H9 (cell line): ENCODE measurements around the gene TIMM17A. TPM values are rescaled to one million over a fixed set of nuclear protein-coding genes. Genes with fewer than 3 reads are reported as not detected.

Source experiments
- DNase-seq: peaks from one replicate; pipeline ENCODE4 v3.0.0-alpha.2; 2017
- H2AFZ ChIP-seq: one replicate; pipeline ENCODE4 v1.6.1; 2013; ENCODE audit warnings: mild to moderate bottlenecking, low read length, control low read depth, moderate library complexity
- H2AK5ac ChIP-seq: 2 replicates; pipeline ENCODE4 v1.6.1; 2013; ENCODE audit warnings: low read length, control low read depth, mixed read lengths; ENCODE audit not compliant: insufficient read length
- H2BK120ac ChIP-seq: one replicate; pipeline ENCODE4 v1.6.1; 2013; ENCODE audit warnings: low read depth, mild to moderate bottlenecking, low read length, control low read depth, inconsistent platforms; ENCODE audit not compliant: poor library complexity, severe bottlenecking
- H2BK12ac ChIP-seq: 2 replicates; pipeline ENCODE4 v1.6.1; 2013; ENCODE audit warnings: low read length, control low read depth, mixed read lengths, low read depth; ENCODE audit not compliant: insufficient read length
- H2BK15ac ChIP-seq: 2 replicates; pipeline ENCODE4 v1.6.1; 2013; ENCODE audit warnings: low read depth, low read length, control low read depth
- H2BK20ac ChIP-seq: one replicate; pipeline ENCODE4 v1.6.1; 2013; ENCODE audit warnings: low read depth, mild to moderate bottlenecking, low read length, control low read depth, inconsistent platforms; ENCODE audit not compliant: poor library complexity, severe bottlenecking
- H2BK5ac ChIP-seq: 2 replicates; pipeline ENCODE4 v1.6.1; 2013; ENCODE audit warnings: low read length, control low read depth, mixed read lengths; ENCODE audit not compliant: insufficient read length
- H3K14ac ChIP-seq: 2 replicates; pipeline ENCODE4 v1.6.1; 2013; ENCODE audit warnings: low read length, control low read depth; ENCODE audit not compliant: insufficient read depth
- H3K18ac ChIP-seq: 2 replicates; pipeline ENCODE4 v1.6.1; 2013; ENCODE audit warnings: low read depth, mild to moderate bottlenecking, mixed read lengths, low read length, control low read depth; ENCODE audit not compliant: insufficient read length
- H3K23ac ChIP-seq: 2 replicates; pipeline ENCODE4 v1.6.1; 2013; ENCODE audit warnings: low read length, control low read depth, mixed read lengths, low read depth; ENCODE audit not compliant: insufficient read length
- H3K23me2 ChIP-seq: 2 replicates; pipeline ENCODE4 v1.6.1; 2013; ENCODE audit warnings: low read depth, mild to moderate bottlenecking, mixed read lengths, low read length, control low read depth; ENCODE audit not compliant: insufficient read length, poor library complexity, severe bottlenecking
- H3K27ac ChIP-seq: 2 replicates; pipeline ENCODE4 v1.5.1; 2013; ENCODE audit warnings: low read length, control low read depth, mixed read lengths, low read depth; ENCODE audit not compliant: insufficient read length
- H3K27me3 ChIP-seq: 2 replicates; pipeline ENCODE4 v1.6.1; 2013; ENCODE audit warnings: low read length, control low read depth, inconsistent platforms; ENCODE audit not compliant: insufficient read depth
- H3K4ac ChIP-seq: 2 replicates; pipeline ENCODE4 v1.6.1; 2013; ENCODE audit warnings: low read depth, mild to moderate bottlenecking, control low read depth, inconsistent platforms, low read length, moderate library complexity
- H3K4me1 ChIP-seq: 2 replicates; pipeline ENCODE4 v1.6.1; 2013; ENCODE audit warnings: low read length, control low read depth, inconsistent platforms; ENCODE audit not compliant: insufficient read depth
- H3K4me2 ChIP-seq: 2 replicates; pipeline ENCODE4 v1.6.1; 2013; ENCODE audit warnings: low read length, control low read depth, mixed read lengths; ENCODE audit not compliant: insufficient read length, insufficient read depth
- H3K56ac ChIP-seq: 2 replicates; pipeline ENCODE4 v1.6.1; 2013; ENCODE audit warnings: low read depth, mild to moderate bottlenecking, mixed read lengths, low read length, control low read depth; ENCODE audit not compliant: insufficient read length
- H3K79me1 ChIP-seq: 2 replicates; pipeline ENCODE4 v1.6.1; 2013; ENCODE audit warnings: low read depth, mild to moderate bottlenecking, moderate library complexity, low read length, control low read depth, inconsistent platforms; ENCODE audit not compliant: insufficient read depth, poor library complexity, severe bottlenecking
- H3K79me2 ChIP-seq: 2 replicates; pipeline ENCODE4 v1.6.1; 2013; ENCODE audit warnings: low read length, control low read depth, inconsistent platforms; ENCODE audit not compliant: insufficient read depth
- H3K9ac ChIP-seq: 2 replicates; pipeline ENCODE4 v1.6.1; 2013; ENCODE audit warnings: low read length, control low read depth, mixed read lengths; ENCODE audit not compliant: insufficient read length; ENCODE audit errors: extremely low read depth
- H3K9me3 ChIP-seq: one replicate; pipeline ENCODE4 v1.6.1; 2013; ENCODE audit warnings: low read depth, low read length, inconsistent platforms; ENCODE audit not compliant: control insufficient read depth
- H3T11ph ChIP-seq: one replicate; pipeline ENCODE4 v1.6.1; 2013; ENCODE audit warnings: mild to moderate bottlenecking, low read length, control low read depth, inconsistent platforms
- H4K20me1 ChIP-seq: one replicate; pipeline ENCODE4 v1.6.1; 2013; ENCODE audit not compliant: control insufficient read depth, insufficient read length, insufficient read depth
- H4K5ac ChIP-seq: 2 replicates; pipeline ENCODE4 v1.6.1; 2013; ENCODE audit warnings: low read depth, mild to moderate bottlenecking, mixed read lengths, low read length, control low read depth; ENCODE audit not compliant: insufficient read length
- H4K8ac ChIP-seq: replicated peaks from 2 replicates; pipeline ENCODE4 v1.6.1; 2013; ENCODE audit warnings: low read length, control low read depth, mixed read lengths, low read depth; ENCODE audit not compliant: insufficient read length
- H4K91ac ChIP-seq: 2 replicates; pipeline ENCODE4 v1.6.1; 2013; ENCODE audit warnings: low read depth, mild to moderate bottlenecking, moderate library complexity, mixed read lengths, low read length, control low read depth; ENCODE audit not compliant: insufficient read length
- H3K27ac Mint-ChIP-seq, 3 experiments: 2 replicates in 2 of 3; 3 replicates in 1 of 3; pipeline ENCODE4 v1.8.0; 2020 to 2021; ENCODE audit warnings: mixed read lengths in 3 of 3, mild to moderate bottlenecking in 1 of 3, moderate library complexity in 1 of 3
- H3K27me3 Mint-ChIP-seq: 2 replicates; pipeline ENCODE4 v1.8.0; 2021; ENCODE audit warnings: low read depth, mild to moderate bottlenecking, moderate library complexity, mixed read lengths
- H3K36me3 Mint-ChIP-seq, 3 experiments: 2 replicates in 2 of 3; 3 replicates in 1 of 3; pipeline ENCODE4 v1.8.0; 2020 to 2021; ENCODE audit warnings: low read depth in 3 of 3, mixed read lengths in 3 of 3; ENCODE audit not compliant: insufficient read depth in 1 of 3
- H3K4me1 Mint-ChIP-seq, 2 experiments: 2 replicates each; pipeline ENCODE4 v1.8.0; 2020; ENCODE audit warnings: mixed read lengths in 2 of 2
- H3K4me3 Mint-ChIP-seq, 2 experiments: 2 replicates in 1 of 2; 3 replicates in 1 of 2; pipeline ENCODE4 v1.8.0; 2020 to 2021; ENCODE audit warnings: mild to moderate bottlenecking in 2 of 2, mixed read lengths in 2 of 2, moderate library complexity in 1 of 2
- H3K9me3 Mint-ChIP-seq, 2 experiments: 2 replicates in 1 of 2; 3 replicates in 1 of 2; pipeline ENCODE4 v1.8.0; 2020; ENCODE audit warnings: mild to moderate bottlenecking in 2 of 2, mixed read lengths in 2 of 2, moderate library complexity in 1 of 2
- whole genome bisulfite sequencing: extraction: QIAGEN DNeasy Blood & Tissue Kit; methylation state at CpG from one replicate; pipeline ENCODE4 v1.1.7; 2013; ENCODE audit warnings: missing lambda C conversion rate, low lambda C conversion rate, mixed read lengths; ENCODE audit not compliant: insufficient read length; ENCODE audit errors: extremely low coverage; 5-methylcytosine and 5-hydroxymethylcytosine counted together
- total RNA-seq: library from RNA; stranded (reverse); gene quantifications from 2 replicates; pipeline ENCODE4 v1.2.1, GENCODE V29; 2021
- TF ChIP-seq, protein P1 (sequence below): fragments of 200-600 bp; sonication (generic); conservative IDR thresholded peaks from 3 replicates; pipeline ENCODE4 v1.8.0; 2021; ENCODE audit warnings: antibody characterized with exemption, mild to moderate bottlenecking

Gene TIMM17A
- total RNA-seq, 1 experiment from 2014 or later, result 60.9 TPM

DNA sequence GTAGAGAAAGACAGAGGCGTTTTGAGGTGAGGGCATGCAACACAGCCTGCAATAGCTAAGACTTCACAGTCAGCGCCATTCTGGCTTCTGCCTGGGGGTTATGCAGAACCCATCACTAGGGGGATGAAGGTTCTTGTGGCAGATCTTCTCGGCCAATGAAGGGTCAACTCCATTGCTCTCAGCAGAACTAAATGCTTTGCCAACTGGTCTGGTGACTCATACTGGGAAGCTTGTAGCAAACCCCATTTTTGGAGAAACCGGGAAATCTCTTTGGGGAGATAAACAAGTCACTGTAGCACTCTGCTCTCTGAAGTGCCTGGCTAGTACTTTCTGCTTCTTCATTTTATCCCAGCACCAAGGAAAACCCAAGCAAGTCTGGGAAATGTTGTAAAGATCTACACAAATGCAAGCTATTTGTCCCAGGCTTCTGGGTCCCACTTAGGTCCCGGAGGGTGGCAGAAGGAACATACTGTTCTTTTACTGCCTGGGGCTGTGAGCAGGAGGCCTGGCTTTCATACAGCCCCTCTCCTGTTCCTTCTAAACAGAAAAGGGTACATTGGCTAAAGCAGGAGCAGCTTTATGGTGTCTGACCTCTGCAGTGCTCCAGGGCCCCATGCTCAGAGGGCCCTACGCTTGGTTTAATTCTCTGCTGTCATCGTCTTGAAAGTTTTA, 37.8 kb upstream of the TIMM17A start:
- TF ChIP-seq, protein P1, sequence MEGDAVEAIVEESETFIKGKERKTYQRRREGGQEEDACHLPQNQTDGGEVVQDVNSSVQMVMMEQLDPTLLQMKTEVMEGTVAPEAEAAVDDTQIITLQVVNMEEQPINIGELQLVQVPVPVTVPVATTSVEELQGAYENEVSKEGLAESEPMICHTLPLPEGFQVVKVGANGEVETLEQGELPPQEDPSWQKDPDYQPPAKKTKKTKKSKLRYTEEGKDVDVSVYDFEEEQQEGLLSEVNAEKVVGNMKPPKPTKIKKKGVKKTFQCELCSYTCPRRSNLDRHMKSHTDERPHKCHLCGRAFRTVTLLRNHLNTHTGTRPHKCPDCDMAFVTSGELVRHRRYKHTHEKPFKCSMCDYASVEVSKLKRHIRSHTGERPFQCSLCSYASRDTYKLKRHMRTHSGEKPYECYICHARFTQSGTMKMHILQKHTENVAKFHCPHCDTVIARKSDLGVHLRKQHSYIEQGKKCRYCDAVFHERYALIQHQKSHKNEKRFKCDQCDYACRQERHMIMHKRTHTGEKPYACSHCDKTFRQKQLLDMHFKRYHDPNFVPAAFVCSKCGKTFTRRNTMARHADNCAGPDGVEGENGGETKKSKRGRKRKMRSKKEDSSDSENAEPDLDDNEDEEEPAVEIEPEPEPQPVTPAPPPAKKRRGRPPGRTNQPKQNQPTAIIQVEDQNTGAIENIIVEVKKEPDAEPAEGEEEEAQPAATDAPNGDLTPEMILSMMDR, result no peak
- Histone ChIP-seq H3K18ac (no peak overlapping the region), H3K4me2 (no peak overlapping the region), H2BK12ac (no peak overlapping the region), H4K91ac (no peak overlapping the region), H2BK20ac (no peak overlapping the region), H3K27ac (no peak overlapping the region), H4K5ac (no peak overlapping the region), H3K14ac (no peak overlapping the region), H2BK15ac (no peak overlapping the region), H2BK5ac (no peak overlapping the region), H3K27me3 (no peaks in the 10 kb centered on the region), H3K9me3 (no peaks in the 10 kb centered on the region), H3K23me2 (no peaks in the 10 kb centered on the region), H2AFZ (no peak overlapping the region), H3K4ac (no peak overlapping the region), H3T11ph (no peak overlapping the region), H4K20me1 (no peaks in the 10 kb centered on the region), H4K8ac (no peak overlapping the region), H3K79me2 (no peaks in the 10 kb centered on the region), H3K79me1 (no peaks in the 10 kb centered on the region), H3K9ac (no peak overlapping the region), H3K23ac (no peak overlapping the region), H2AK5ac (no peak overlapping the region), H3K56ac (no peak overlapping the region), H2BK120ac (no peak overlapping the region), H3K4me1 (no peaks in the 10 kb centered on the region)
- no CpG with 5 or more reads among the region's 7 CpGs for WGBS
- H3K4me3 Mint-ChIP-seq, result no peak overlapping the region
- no peak overlapping the region for H3K27ac Mint-ChIP-seq
- no peak for DNase-seq
- peaks cover 0 to 3% of the 10 kb centered on the region in 2 experiments; a peak in 3 of 4 replicates for H3K4me1 Mint-ChIP-seq
- no peaks in the 10 kb centered on the region for H3K9me3 Mint-ChIP-seq
- H3K27me3 Mint-ChIP-seq, result no peaks in the 10 kb centered on the region; the same call in none of the 2 replicates
- no peaks in the 10 kb centered on the region for H3K36me3 Mint-ChIP-seq
